ENCODE data around the gene HS3ST2.

HS3ST2 gene

GRCh38 chr16:22859925-22860324 is 46.0 kb downstream of the HS3ST2 start:
- H3K27ac ChIP-seq: no peak overlapping the region
- TF ChIP-seq CTCF (conservative IDR thresholded peaks at IDR 0.05): no peak

GRCh38 chr16:22861580-22861979 is 47.6 kb downstream of the HS3ST2 start:
- no peak for TF ChIP-seq CTCF (conservative IDR thresholded peaks at IDR 0.05)

GRCh38 chr16:22862046-22862445 is 48.1 kb downstream of the HS3ST2 start:
- no peak for TF ChIP-seq CTCF (conservative IDR thresholded peaks at IDR 0.05)
- H3K27ac ChIP-seq: no peak overlapping the region

More at GRCh38 chr16:22861580-22861979, 47.6 kb downstream of the HS3ST2 start:
- H3K27ac ChIP-seq: no peak overlapping the region

GRCh38 chr16:22864375-22864774 is 50.4 kb downstream of the HS3ST2 start:
- H3K27ac ChIP-seq: no peak overlapping the region
- no peak for TF ChIP-seq CTCF (conservative IDR thresholded peaks at IDR 0.05)

GRCh38 chr16:22868593-22869224 is 54.7 kb downstream of the HS3ST2 start:
- no peak for TF ChIP-seq CTCF (conservative IDR thresholded peaks at IDR 0.05)
- H3K27ac ChIP-seq: no peak overlapping the region

GRCh38 chr16:22871861-22872260 is 57.9 kb downstream of the HS3ST2 start:
- H3K27ac ChIP-seq: no peak overlapping the region
- no peak for TF ChIP-seq CTCF (conservative IDR thresholded peaks at IDR 0.05)

GRCh38 chr16:22874394-22874793 is 60.4 kb downstream of the HS3ST2 start:
- no peak overlapping the region for H3K27ac ChIP-seq
- no peak for TF ChIP-seq CTCF (conservative IDR thresholded peaks at IDR 0.05)

Data from VCaP (cell line).